IMR-90 (cell line): Measurements from ENCODE around the gene RING1. TPM values are rescaled to one million over a fixed set of nuclear protein-coding genes. Genes with fewer than 3 reads are reported as not detected.

ENCODE experiments used
- ATAC-seq: fragments of 200-7000 bp; cut with Tn5 transposase; 2 replicates; pipeline ENCODE4 v1.9.1; 2020; ENCODE audit warnings: low read depth, mild to moderate bottlenecking, moderate library complexity
- BruUV-seq: library from RNA; stranded (reverse); fragments of 400-500 nt; replicated peaks from 2 replicates; lab custom pipeline; 2021; lab: Mats Ljungman, UMichigan
- CTCF ChIA-PET: fragments of 300-600 bp; formaldehyde crosslinking; extraction: SDS; loops from one replicate; lab custom pipeline; 2021; ENCODE audit warnings: antibody characterized with exemption; lab: Yijun Ruan, JAX
- POLR2A ChIA-PET: fragments of 300-600 bp; sonication (Branson Sonifier 250); formaldehyde crosslinking; loops from one replicate; lab custom pipeline; 2022; ENCODE audit warnings: antibody characterized with exemption; ENCODE audit not compliant: unreplicated experiment; lab: Charles Lee
- DNase-seq: peaks from one replicate; pipeline ENCODE4 v3.0.0; 2013
- H2AFZ ChIP-seq: replicated peaks from 2 replicates; pipeline ENCODE3; 2013; ENCODE audit warnings: low read length, mild to moderate bottlenecking; ENCODE audit not compliant: poor library complexity
- H2AK5ac ChIP-seq: 2 replicates; pipeline ENCODE4 v1.6.1; 2013; ENCODE audit warnings: low read depth, low read length, inconsistent platforms
- H2AK9ac ChIP-seq: replicated peaks from 2 replicates; pipeline ENCODE3; 2013; ENCODE audit warnings: mild to moderate bottlenecking, low read depth, low read length, moderate library complexity; ENCODE audit not compliant: poor library complexity
- H2BK120ac ChIP-seq: 2 replicates; pipeline ENCODE4 v1.6.1; 2013; ENCODE audit warnings: low read depth, low read length, inconsistent platforms
- H2BK15ac ChIP-seq: 3 replicates; pipeline ENCODE4 v1.6.1; 2013; ENCODE audit warnings: low read depth, low read length, inconsistent platforms
- H2BK20ac ChIP-seq: 2 replicates; pipeline ENCODE4 v1.6.1; 2013; ENCODE audit warnings: low read depth, mild to moderate bottlenecking, inconsistent platforms, low read length, moderate library complexity
- H2BK5ac ChIP-seq: 2 replicates; pipeline ENCODE4 v1.6.1; 2013; ENCODE audit warnings: mild to moderate bottlenecking, low read depth, low read length, inconsistent platforms; ENCODE audit not compliant: poor library complexity, severe bottlenecking
- H3K14ac ChIP-seq: replicated peaks from 2 replicates; pipeline ENCODE4 v1.6.1; 2013; ENCODE audit warnings: low read depth, low read length, inconsistent platforms
- H3K18ac ChIP-seq: 2 replicates; pipeline ENCODE4 v1.6.1; 2013; ENCODE audit warnings: low read depth, low read length, control low read depth
- H3K23ac ChIP-seq: 2 replicates; pipeline ENCODE4 v1.6.1; 2013; ENCODE audit warnings: low read depth, low read length, inconsistent platforms
- H3K27ac ChIP-seq: 2 replicates; pipeline ENCODE4 v1.5.1; 2013; ENCODE audit warnings: mild to moderate bottlenecking, control low read depth, low read length; ENCODE audit not compliant: insufficient read depth
- H3K27me3 ChIP-seq: 2 replicates; pipeline ENCODE4 v1.6.1; 2013; ENCODE audit warnings: low read length; ENCODE audit not compliant: control insufficient read depth, insufficient read depth
- H3K36me3 ChIP-seq: 2 replicates; pipeline ENCODE4 v1.6.1; 2013; ENCODE audit warnings: low read length, mixed read lengths; ENCODE audit not compliant: control insufficient read depth, insufficient read depth
- H3K4ac ChIP-seq: 2 replicates; pipeline ENCODE4 v1.6.1; 2013; ENCODE audit warnings: low read depth, low read length, inconsistent platforms
- H3K4me1 ChIP-seq: 2 replicates; pipeline ENCODE4 v1.6.1; 2013; ENCODE audit warnings: low read length, mixed read lengths; ENCODE audit not compliant: control insufficient read depth, insufficient read depth
- H3K4me2 ChIP-seq: 2 replicates; pipeline ENCODE4 v1.6.1; 2013; ENCODE audit warnings: low read depth, mild to moderate bottlenecking, control low read depth, low read length, moderate library complexity
- H3K4me3 ChIP-seq: 2 replicates; pipeline ENCODE4 v1.5.1; 2013; ENCODE audit warnings: low read depth, mild to moderate bottlenecking, control low read depth, low read length, moderate library complexity; ENCODE audit not compliant: insufficient read depth
- H3K56ac ChIP-seq: 2 replicates; pipeline ENCODE4 v1.6.1; 2013; ENCODE audit warnings: low read length, inconsistent platforms; ENCODE audit not compliant: insufficient read depth; ENCODE audit errors: extremely low read depth
- H3K79me1 ChIP-seq, 2 experiments: 2 replicates each; pipeline ENCODE4 v1.6.1; 2013; ENCODE audit warnings: low read length in 2 of 2, inconsistent platforms in 1 of 2, low read depth in 1 of 2
- H3K9ac ChIP-seq: 2 replicates; pipeline ENCODE4 v1.6.1; 2013; ENCODE audit warnings: low read depth, low read length, control low read depth
- H3K9me1 ChIP-seq: 2 replicates; pipeline ENCODE4 v1.6.1; 2013; ENCODE audit warnings: low read length, inconsistent platforms; ENCODE audit not compliant: insufficient read depth
- H3K9me3 ChIP-seq: 2 replicates; pipeline ENCODE4 v1.6.1; 2013; ENCODE audit warnings: low read length; ENCODE audit not compliant: control insufficient read depth, insufficient read depth
- H4K20me1 ChIP-seq: 2 replicates; pipeline ENCODE4 v1.6.1; 2013; ENCODE audit warnings: low read length, inconsistent platforms; ENCODE audit not compliant: insufficient read depth
- H4K5ac ChIP-seq: 2 replicates; pipeline ENCODE4 v1.6.1; 2013; ENCODE audit warnings: mild to moderate bottlenecking, low read depth, low read length, control low read depth
- H4K8ac ChIP-seq, 2 experiments: 2 replicates each; pipeline ENCODE4 v1.6.1; 2013; ENCODE audit warnings: low read depth in 2 of 2, low read length in 2 of 2, control low read depth in 1 of 2, inconsistent platforms in 1 of 2
- H4K91ac ChIP-seq: 2 replicates; pipeline ENCODE4 v1.6.1; 2013; ENCODE audit warnings: low read depth, low read length, inconsistent platforms; ENCODE audit not compliant: insufficient read depth
- CHD1 ChIP-seq: IDR thresholded peaks from 2 replicates; pipeline ENCODE4 v1.6.1; 2012; ENCODE audit warnings: low read depth, low read length, improper control_type of control experiment
- FOS ChIP-seq: fragments of 150-350 bp; IDR thresholded peaks from 2 replicates; pipeline ENCODE4 v1.6.1; 2016; ENCODE audit warnings: low read depth, low read length
- MXI1 ChIP-seq: IDR thresholded peaks from 2 replicates; pipeline ENCODE4 v1.6.1; 2012; ENCODE audit warnings: low read depth, mild to moderate bottlenecking, low read length, moderate library complexity, borderline replicate concordance
- RCOR1 ChIP-seq: IDR thresholded peaks from 2 replicates; pipeline ENCODE4 v1.6.1; 2012; ENCODE audit warnings: mild to moderate bottlenecking, low read length, improper control_type of control experiment; ENCODE audit not compliant: insufficient replicate concordance
- WGBS, 2 experiments: methylation state at CpG; one replicate each; pipeline versions ENCODE4 v1.1.5 to v1.1.7; 2013; ENCODE audit warnings: missing lambda C conversion rate in 2 of 2; ENCODE audit not compliant: insufficient read length in 1 of 2; ENCODE audit errors: extremely low coverage in 2 of 2; 5-methylcytosine and 5-hydroxymethylcytosine counted together
- dilution Hi-C: fragments of 300-500 bp; cut with HindIII; formaldehyde crosslinking; loops from one replicate; pipeline ENCODE4 v1.14.3; 2018; ENCODE audit warnings: low sequenced_read_pairs; ENCODE audit not compliant: unreplicated experiment
- in situ Hi-C: fragments of 300-500 bp; cut with MboI; formaldehyde crosslinking; loops from 3 replicates; pipeline ENCODE4 v1.14.3; 2019; ENCODE audit warnings: low sequenced_read_pairs, inconsistent platforms, mixed read lengths
- intact Hi-C: fragments of 100-400 bp; cut with micrococcal nuclease; formaldehyde crosslinking; loops from 2 replicates; pipeline ENCODE4 v1.10.0; 2022
- polyA plus RNA-seq, 3 experiments: library from polyadenylated mRNA; depleted of rRNA; stranded (reverse); fragments of >200 nt; gene quantifications; 2 replicates each; pipeline ENCODE4 v1.2.3, GENCODE V29; 2012; ENCODE audit warnings: low replicate concordance in 1 of 3
- total RNA-seq: library from RNA; depleted of rRNA; stranded (reverse); fragments of >200 nt; gene quantifications from 2 replicates; pipeline ENCODE4 v1.2.3, GENCODE V29; 2012

Gene RING1
- total and polyA plus RNA-seq, 2 of the 4 experiments (the other 2 are of a cell fraction) = 14.9 to 40.8 TPM

DNA sequence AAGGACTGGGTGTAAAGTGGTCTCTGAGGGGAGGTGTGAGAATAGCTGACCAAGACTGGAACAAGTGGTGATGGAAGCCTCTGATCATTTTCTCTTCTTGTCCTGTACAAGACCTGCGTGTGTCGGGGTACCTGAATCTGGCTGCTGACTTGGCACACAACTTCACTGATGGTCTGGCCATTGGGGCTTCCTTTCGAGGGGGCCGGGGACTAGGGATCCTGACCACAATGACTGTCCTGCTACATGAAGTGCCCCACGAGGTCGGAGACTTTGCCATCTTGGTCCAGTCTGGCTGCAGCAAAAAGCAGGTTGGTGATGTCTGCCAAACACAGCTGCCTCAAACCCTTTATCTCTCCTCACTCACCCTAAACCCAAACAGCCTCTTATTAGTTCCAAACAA, 5.5 kb upstream of the RING1 start:
- WGBS, 2 experiments = 94% methylated on average over 5 of the region's 6 CpGs; no CpG with 5 or more reads in 1 of the 2 experiments
- POLR2A ChIA-PET = no interaction called here

More for the DNA sequence above, 5.5 kb upstream of the RING1 start:
- no peak overlapping the region for H3K4me3 ChIP-seq
- TF ChIP-seq RCOR1 = no peak
- TF ChIP-seq CHD1 = no peak
- TF ChIP-seq MXI1 = no peak
- TF ChIP-seq FOS = no peak
- H4K91ac ChIP-seq = no peak overlapping the region
- H3K36me3 ChIP-seq = peaks cover 26% of the 10 kb centered on the region
- no peak overlapping the region for H3K4me2 ChIP-seq
- peaks cover 39% of the 10 kb centered on the region for H3K9me1 ChIP-seq
- H3K4ac ChIP-seq = no peak overlapping the region
- H2AK5ac ChIP-seq = no peak overlapping the region
- H2AK9ac ChIP-seq = no peak overlapping the region
- no peaks in the 10 kb centered on the region for H3K9me3 ChIP-seq
- in situ Hi-C loops = no loop called here
- peaks cover 34% of the 10 kb centered on the region for H3K4me1 ChIP-seq
- H3K56ac ChIP-seq = no peak overlapping the region
- BruUV-seq = no TSS peak
- H3K79me1 ChIP-seq = peaks cover 14 to 90% of the 10 kb centered on the region in 2 experiments; a peak in 3 of 4 replicates
- no peak overlapping the region for H3K9ac ChIP-seq
- H4K5ac ChIP-seq = no peak overlapping the region
- H2AFZ ChIP-seq = no peak overlapping the region
- DNase-seq = no peak
- CTCF ChIA-PET = no interaction called here
- peaks cover 46% of the 10 kb centered on the region; the same call in 1 of the 2 replicates for H4K20me1 ChIP-seq
- H3K14ac ChIP-seq = no peak overlapping the region
- ATAC-seq = no peak
- H4K8ac ChIP-seq = no peak overlapping the region
- dilution Hi-C loops = no loop called here
- intact Hi-C loops = no loop called here
- H3K23ac ChIP-seq = peak overlapping the region; percentile 14; the same call in 1 of the 2 replicates
- no peak overlapping the region for H2BK5ac ChIP-seq
- H2BK15ac ChIP-seq = no peak overlapping the region
- H2BK20ac ChIP-seq = no peak overlapping the region
- H3K27ac ChIP-seq = no peak overlapping the region
- H3K27me3 ChIP-seq = no peaks in the 10 kb centered on the region
- no peak overlapping the region for H2BK120ac ChIP-seq
- no peak overlapping the region for H3K18ac ChIP-seq
